Spinal cord (tissue), 10 donors: ENCODE data around the gene SDCCAG8. TPM values are rescaled to one million over a fixed set of nuclear protein-coding genes. Genes with fewer than 3 reads are reported as not detected.
A peak's percentile ranks its signal among the peaks of the same experiment; 100 is the strongest.

Experiments used
- DNase-seq, 6 donors: peaks; one replicate each; pipeline versions ENCODE4 v3.0.0 to v3.0.0-alpha.2; 2013 to 2015; ENCODE audit warnings: low spot score in 6 of 6, low read depth in 4 of 6
- H3K27ac ChIP-seq: one replicate; pipeline ENCODE4 v1.5.1; 2013; ENCODE audit warnings: low read depth, low read length, control low read depth
- H3K27me3 ChIP-seq: one replicate; pipeline ENCODE4 v1.6.1; 2013; ENCODE audit warnings: low read length; ENCODE audit not compliant: control insufficient read depth, insufficient read depth
- H3K36me3 ChIP-seq: one replicate; pipeline ENCODE4 v1.6.1; 2013; ENCODE audit warnings: low read length; ENCODE audit not compliant: control insufficient read depth, insufficient read depth
- H3K4me1 ChIP-seq: one replicate; pipeline ENCODE4 v1.6.1; 2013; ENCODE audit warnings: low read length; ENCODE audit not compliant: control insufficient read depth, insufficient read depth
- H3K4me3 ChIP-seq: one replicate; pipeline ENCODE4 v1.5.1; 2013; ENCODE audit warnings: low read depth, low read length, control low read depth
- H3K9me3 ChIP-seq: one replicate; pipeline ENCODE4 v1.6.1; 2013; ENCODE audit warnings: low read length; ENCODE audit not compliant: control insufficient read depth, insufficient read depth
- whole genome bisulfite sequencing: methylation state at CpG from one replicate; pipeline ENCODE4 v1.1.5; 2013; ENCODE audit warnings: missing lambda C conversion rate; ENCODE audit not compliant: insufficient coverage; 5-methylcytosine and 5-hydroxymethylcytosine counted together
- polyA plus RNA-seq, 2 donors: library from polyadenylated mRNA; unstranded; fragments of 120-200 nt; gene quantifications; one replicate each; pipeline ENCODE4 v1.2.1, GENCODE V29; 2013; ENCODE audit not compliant: insufficient read length in 2 of 2
- total RNA-seq, 2 donors: library from RNA; depleted of rRNA in 1 of 2; stranded (reverse); fragments of 120-200 nt in 1 of 2; fragments of >200 nt in 1 of 2; gene quantifications; one replicate each; pipeline versions ENCODE4 v1.2.3 to v1.2.4, GENCODE V29; 2013 to 2014
- donor health status: healthy.

SDCCAG8 gene
- total and polyA plus RNA-seq, 4 donors, result 48.3 to 73.3 (median 71.6) TPM

DNA sequence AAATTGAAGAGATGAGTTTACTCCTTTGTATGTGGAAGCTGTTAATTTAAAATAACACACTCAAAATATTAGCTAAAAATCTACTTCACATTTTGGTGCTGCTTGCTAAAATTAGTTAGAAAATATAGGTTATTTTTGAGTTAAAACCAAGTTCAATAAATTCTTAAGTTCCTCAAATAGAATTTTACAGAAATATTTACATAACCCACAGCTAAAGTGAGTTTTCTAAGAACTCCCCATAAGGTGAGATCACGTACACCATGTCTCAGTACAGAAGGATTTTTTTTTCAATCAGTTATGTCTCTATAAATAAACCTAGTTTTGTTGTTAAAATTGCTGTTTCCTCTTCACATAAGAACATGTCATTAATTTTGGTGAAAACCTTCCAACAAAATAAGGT lies 108.0 kb downstream of the SDCCAG8 start:
- no peak overlapping the region for H3K27ac ChIP-seq
- H3K4me1 ChIP-seq, result no peaks in the 10 kb centered on the region
- no peaks in the 10 kb centered on the region for H3K27me3 ChIP-seq
- no peak for DNase-seq
- no CpG with 5 or more reads among the region's 1 CpG for WGBS
- no peaks in the 10 kb centered on the region for H3K9me3 ChIP-seq
- H3K36me3 ChIP-seq, result peaks cover 5% of the 10 kb centered on the region
- no peak overlapping the region for H3K4me3 ChIP-seq

DNA sequence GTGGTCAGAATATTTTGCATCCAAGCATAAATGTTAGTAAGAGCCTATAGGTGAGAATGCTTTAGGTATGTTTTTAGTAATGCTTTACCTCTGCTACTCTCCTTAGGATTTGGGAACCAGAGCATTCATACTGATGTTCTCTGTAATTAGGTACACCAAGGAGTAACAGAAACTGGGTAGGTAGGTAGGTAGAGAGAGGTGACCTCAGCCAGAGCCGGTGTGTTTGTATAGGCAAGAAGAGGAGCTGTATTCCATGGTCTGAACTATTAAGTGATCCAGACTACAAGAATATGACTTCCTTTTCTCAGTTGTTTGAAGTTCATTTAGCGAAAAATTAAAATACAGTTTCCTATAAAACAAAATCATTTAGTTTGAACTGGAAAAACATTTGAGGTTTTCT lies 108.5 kb downstream of the SDCCAG8 start:
- DNase-seq, result no peak
- Histone ChIP-seq H3K4me1 (no peaks in the 10 kb centered on the region), H3K27ac (no peak overlapping the region), H3K27me3 (no peaks in the 10 kb centered on the region), H3K36me3 (peaks cover 5% of the 10 kb centered on the region), H3K4me3 (no peak overlapping the region), H3K9me3 (no peaks in the 10 kb centered on the region)
- no CpG with 5 or more reads among the region's 2 CpGs for WGBS

DNA sequence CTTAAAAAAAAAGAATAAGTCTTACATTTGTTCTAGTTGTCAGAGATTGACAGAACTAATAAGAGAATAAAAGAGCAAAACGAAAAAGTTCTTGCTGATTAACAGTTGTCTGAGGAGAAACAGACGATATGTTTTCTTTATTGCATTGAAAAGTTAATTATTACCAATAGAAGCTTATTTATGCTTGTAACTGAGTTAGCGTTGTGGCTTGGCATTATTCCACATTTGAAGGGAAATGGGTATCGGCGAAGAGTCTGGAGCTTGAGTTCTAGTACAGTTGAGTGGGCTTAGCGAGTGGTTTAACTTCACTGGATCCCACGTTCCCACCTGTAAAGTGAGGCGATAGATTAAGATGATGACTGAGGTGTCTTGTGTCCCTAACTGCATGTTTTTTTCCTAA lies 109.0 kb downstream of the SDCCAG8 start:
- Histone ChIP-seq H3K9me3 (no peaks in the 10 kb centered on the region), H3K27ac (no peak overlapping the region), H3K4me1 (no peaks in the 10 kb centered on the region), H3K4me3 (no peak overlapping the region), H3K36me3 (peaks cover 5% of the 10 kb centered on the region), H3K27me3 (no peaks in the 10 kb centered on the region)
- DNase-seq, result no peak
- 80% methylated on average over 1 of the region's 8 CpGs for WGBS

DNA sequence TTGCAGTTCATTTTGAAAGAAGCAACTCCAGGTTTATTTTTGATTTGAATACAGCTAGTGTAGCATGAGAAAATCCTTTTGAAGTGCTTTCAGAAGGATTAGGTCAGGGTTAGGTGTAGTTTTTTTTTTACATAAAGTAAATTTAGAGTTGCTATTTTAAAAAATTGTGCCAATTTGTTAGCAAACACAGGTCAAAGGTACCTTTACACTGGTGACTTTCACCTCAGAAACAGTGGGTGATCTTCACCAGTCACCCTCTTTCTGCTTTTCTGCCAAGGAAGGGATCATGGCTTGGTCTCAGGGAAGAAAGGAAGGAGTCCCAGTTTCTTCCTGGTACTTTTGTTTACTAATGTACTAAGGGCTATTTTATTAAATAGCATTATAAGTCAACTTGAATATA lies 111.5 kb downstream of the SDCCAG8 start:
- Histone ChIP-seq H3K4me3 (no peak overlapping the region), H3K27ac (no peak overlapping the region), H3K9me3 (no peaks in the 10 kb centered on the region), H3K27me3 (no peaks in the 10 kb centered on the region), H3K36me3 (no peaks in the 10 kb centered on the region), H3K4me1 (no peaks in the 10 kb centered on the region)
- DNase-seq, result no peak

DNA sequence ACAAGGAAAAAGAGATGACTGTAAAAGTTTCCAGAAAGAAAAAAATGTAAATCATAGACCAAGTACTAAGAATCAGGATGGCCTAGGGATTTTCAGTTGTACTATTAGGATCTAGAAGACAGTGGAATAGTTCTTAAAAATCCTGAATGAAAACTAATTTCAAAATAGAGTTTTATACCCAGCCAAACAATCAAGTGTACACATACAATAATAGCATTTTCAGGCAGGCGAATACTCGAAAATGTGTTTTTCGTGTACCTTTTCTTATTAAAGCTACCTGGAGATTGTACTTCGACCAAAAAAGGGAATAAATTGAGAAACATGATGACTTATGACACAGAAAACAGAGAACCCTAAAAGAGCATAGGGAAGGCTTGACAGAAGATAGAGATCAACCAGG lies 118.6 kb downstream of the SDCCAG8 start:
- no peak overlapping the region for H3K4me3 ChIP-seq
- 91% methylated on average over 4 of the region's 4 CpGs for WGBS
- no peak overlapping the region for H3K27ac ChIP-seq
- no peak for DNase-seq
- peaks cover 2% of the 10 kb centered on the region for H3K9me3 ChIP-seq
- H3K27me3 ChIP-seq, result no peaks in the 10 kb centered on the region
- H3K36me3 ChIP-seq, result no peaks in the 10 kb centered on the region
- H3K4me1 ChIP-seq, result no peaks in the 10 kb centered on the region

DNA sequence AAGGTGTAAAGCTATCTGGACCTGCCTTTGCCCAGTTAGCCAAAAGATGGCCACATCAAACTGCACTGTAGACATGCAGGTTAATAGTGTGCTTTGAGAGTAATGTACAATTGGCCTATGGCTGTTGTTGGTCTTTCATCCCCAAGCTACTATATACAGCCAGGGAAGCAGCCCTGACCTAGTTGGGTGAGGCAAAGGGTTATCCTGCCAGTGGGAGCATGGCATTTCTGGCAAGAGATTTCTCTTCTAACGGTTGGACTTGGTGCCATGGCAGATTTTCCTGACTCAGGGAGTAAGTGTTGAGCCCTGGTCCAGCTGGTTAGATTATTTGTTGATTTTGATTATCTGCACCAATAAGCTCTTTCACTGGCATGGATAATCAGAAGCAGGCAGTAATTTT lies 119.8 kb downstream of the SDCCAG8 start:
- H3K9me3 ChIP-seq, result peaks cover 2% of the 10 kb centered on the region
- no peaks in the 10 kb centered on the region for H3K4me1 ChIP-seq
- H3K27ac ChIP-seq, result no peak overlapping the region
- DNase-seq, result no peak
- no peaks in the 10 kb centered on the region for H3K27me3 ChIP-seq
- 80% methylated on average over 1 of the region's 1 CpG for WGBS
- no peaks in the 10 kb centered on the region for H3K36me3 ChIP-seq
- no peak overlapping the region for H3K4me3 ChIP-seq

DNA sequence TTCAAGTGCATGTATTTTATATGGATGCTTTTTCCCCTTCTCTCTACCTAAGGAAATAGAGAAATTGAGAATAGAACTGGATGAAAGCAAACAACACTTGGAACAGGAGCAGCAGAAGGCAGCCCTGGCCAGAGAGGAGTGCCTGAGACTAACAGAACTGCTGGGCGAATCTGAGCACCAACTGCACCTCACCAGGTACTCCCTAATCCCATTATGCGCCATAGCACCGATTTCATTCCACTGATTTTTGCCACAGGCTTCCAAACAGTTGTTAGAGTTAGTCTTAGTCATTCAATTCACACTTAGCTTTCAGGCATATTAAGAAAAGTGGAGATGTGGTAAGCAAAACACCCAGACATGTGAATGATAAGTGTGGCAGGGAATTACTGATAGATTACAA lies 122.8 kb downstream of the SDCCAG8 start:
- no peak overlapping the region for H3K27ac ChIP-seq
- peak in 1 of 6 donors; percentile 64 for DNase-seq

DNA sequence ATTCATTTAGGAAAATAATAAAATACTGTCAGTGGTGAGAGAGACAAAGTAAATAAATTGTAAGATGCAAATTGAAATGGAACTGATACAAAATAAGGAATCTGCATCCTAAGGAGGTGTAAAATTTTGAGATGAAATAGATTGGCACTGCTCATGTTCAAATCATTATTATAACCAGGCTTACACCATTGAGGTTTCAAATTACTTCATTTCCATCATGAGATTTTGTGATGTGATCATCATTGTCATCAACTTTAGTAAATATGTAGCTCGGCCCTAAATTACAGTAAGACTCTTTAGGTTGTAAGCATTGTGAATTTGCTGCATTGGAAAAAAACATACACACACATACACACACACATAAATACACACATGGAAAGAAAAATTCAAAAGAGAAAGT lies 123.4 kb downstream of the SDCCAG8 start:
- H3K36me3 ChIP-seq, result no peaks in the 10 kb centered on the region
- WGBS, result no CpG with 5 or more reads among the region's 1 CpG
- H3K27me3 ChIP-seq, result no peaks in the 10 kb centered on the region
- peak in 1 of 6 donors; percentile 51 for DNase-seq
- no peak overlapping the region for H3K4me3 ChIP-seq
- no peak overlapping the region for H3K27ac ChIP-seq
- no peaks in the 10 kb centered on the region for H3K4me1 ChIP-seq
- no peaks in the 10 kb centered on the region for H3K9me3 ChIP-seq

More for the DNA sequence above, 122.8 kb downstream of the SDCCAG8 start:
- Histone ChIP-seq H3K27me3 (no peaks in the 10 kb centered on the region), H3K4me1 (no peaks in the 10 kb centered on the region), H3K36me3 (no peaks in the 10 kb centered on the region), H3K4me3 (no peak overlapping the region), H3K9me3 (peaks cover 2% of the 10 kb centered on the region)
- 100% methylated on average over 1 of the region's 3 CpGs for WGBS

DNA sequence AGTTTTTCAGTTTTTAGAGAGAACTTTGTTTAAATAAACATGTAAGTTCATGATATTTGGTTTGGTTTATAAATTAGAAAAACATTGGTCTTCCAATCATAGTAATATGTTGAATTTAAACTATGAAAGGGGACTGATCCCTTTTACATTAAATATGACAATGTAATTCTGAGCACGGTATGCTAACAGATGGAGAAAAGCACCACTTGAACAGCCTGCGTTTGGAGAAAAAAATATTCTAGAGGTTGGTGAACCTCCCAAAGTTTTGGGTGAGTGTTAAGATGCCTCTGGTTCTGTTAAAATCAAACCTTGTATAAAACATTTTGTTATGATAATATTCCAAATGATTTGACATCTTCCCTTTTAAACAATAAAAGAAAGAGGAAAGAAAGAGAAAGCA lies 123.9 kb downstream of the SDCCAG8 start:
- Histone ChIP-seq H3K27me3 (no peaks in the 10 kb centered on the region), H3K4me1 (no peaks in the 10 kb centered on the region), H3K4me3 (no peak overlapping the region), H3K36me3 (no peaks in the 10 kb centered on the region), H3K27ac (no peak overlapping the region), H3K9me3 (no peaks in the 10 kb centered on the region)
- DNase-seq, result peak in 1 of 6 donors; percentile 67
- no CpG with 5 or more reads among the region's 2 CpGs for WGBS

DNA sequence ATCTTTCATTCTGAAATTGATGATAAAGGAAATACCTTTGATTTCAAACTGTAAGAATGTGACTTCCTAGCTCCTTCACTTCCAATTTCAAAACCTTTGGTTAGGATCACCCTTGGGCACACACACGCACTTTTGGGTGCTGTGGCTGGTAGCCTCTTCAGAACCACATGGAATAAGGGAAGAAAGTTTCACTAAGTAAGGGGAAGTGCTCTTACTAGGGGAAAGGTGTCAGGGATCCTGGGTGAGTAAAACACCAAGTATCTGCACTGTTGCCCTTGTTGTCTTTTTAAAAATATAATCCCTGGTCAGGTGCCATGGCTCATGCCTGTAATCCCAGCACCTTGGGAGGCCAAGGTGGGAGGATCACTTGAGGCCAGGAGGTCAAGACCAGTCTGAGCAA lies 132.4 kb downstream of the SDCCAG8 start:
- H3K9me3 ChIP-seq, result no peaks in the 10 kb centered on the region
- peaks cover 3% of the 10 kb centered on the region for H3K4me1 ChIP-seq
- no peak overlapping the region for H3K27ac ChIP-seq
- WGBS, result no CpG with 5 or more reads among the region's 1 CpG
- no peaks in the 10 kb centered on the region for H3K27me3 ChIP-seq
- no peak overlapping the region for H3K4me3 ChIP-seq
- H3K36me3 ChIP-seq, result peaks cover 4% of the 10 kb centered on the region
- DNase-seq, result no peak
